Endothelial cell (in vitro differentiated cells): ENCODE measurements around the gene FBXL17. TPM values are rescaled to one million over a fixed set of nuclear protein-coding genes. Genes with fewer than 3 reads are reported as not detected.
"Not testable (repeated sequence)": the region's sequence is repeated elsewhere in the genome, so short reads cannot be mapped to it uniquely, and the experiment has no call there.

ENCODE experiments used
- DNase-seq: peaks from one replicate; pipeline ENCODE4 v3.0.0; 2021; ENCODE audit warnings: low spot score
- H3K27ac Mint-ChIP-seq: one replicate; pipeline ENCODE4 v1.8.0; 2021; ENCODE audit warnings: mixed read lengths, inconsistent platforms; ENCODE audit not compliant: unreplicated experiment
- H3K27me3 Mint-ChIP-seq: one replicate; pipeline ENCODE4 v1.8.0; 2021; ENCODE audit warnings: mild to moderate bottlenecking, moderate library complexity, mixed read lengths, inconsistent platforms; ENCODE audit not compliant: unreplicated experiment
- H3K36me3 Mint-ChIP-seq: one replicate; pipeline ENCODE4 v1.8.0; 2021; ENCODE audit warnings: mild to moderate bottlenecking, low read depth, mixed read lengths, inconsistent platforms; ENCODE audit not compliant: unreplicated experiment
- H3K4me1 Mint-ChIP-seq: one replicate; pipeline ENCODE4 v1.8.0; 2021; ENCODE audit warnings: mild to moderate bottlenecking, mixed read lengths, inconsistent platforms; ENCODE audit not compliant: unreplicated experiment
- H3K4me3 Mint-ChIP-seq: one replicate; pipeline ENCODE4 v1.8.0; 2021; ENCODE audit warnings: mild to moderate bottlenecking, mixed read lengths, inconsistent platforms; ENCODE audit not compliant: unreplicated experiment
- H3K9me3 Mint-ChIP-seq: one replicate; pipeline ENCODE4 v1.8.0; 2021; ENCODE audit warnings: mixed read lengths, inconsistent platforms; ENCODE audit not compliant: unreplicated experiment
- total RNA-seq: library from RNA; stranded (reverse); fragmentation: NEBNext Ultra II Directional; extraction: Animal tissue kit (Norgen Biotek cat#: 25700); gene quantifications from one replicate; pipeline ENCODE4 v1.2.1, GENCODE V29; 2021; ENCODE audit not compliant: unreplicated experiment
- TF ChIP-seq, protein P1 (sequence below): fragments of 200-600 bp; sonication (generic); IDR thresholded peaks from one replicate; pipeline ENCODE4 v1.5.0; 2021; ENCODE audit warnings: antibody characterized with exemption; ENCODE audit not compliant: unreplicated experiment

The FBXL17 gene
- total RNA-seq, 1 donor from 2014 or later: 14.9 TPM

DNA sequence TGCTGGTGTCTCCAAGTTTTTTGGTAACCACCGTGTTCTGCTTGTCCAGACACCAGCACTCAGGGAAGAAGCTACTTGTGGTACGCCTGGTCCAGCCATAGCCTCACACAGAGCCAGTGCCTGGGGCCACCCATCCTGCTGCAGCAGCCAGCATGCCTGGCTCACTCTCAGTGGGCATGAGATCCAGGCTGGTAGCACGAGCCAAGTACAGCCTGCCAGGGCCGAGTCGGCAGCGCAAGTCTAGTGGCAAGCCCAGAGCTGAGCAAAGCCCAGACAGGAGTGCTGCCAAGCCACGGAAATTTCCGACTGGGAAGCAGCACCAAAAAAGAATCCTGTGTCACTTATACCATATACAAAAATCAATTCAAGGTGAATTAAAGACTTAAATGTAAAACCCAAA lies 36.3 kb upstream of the FBXL17 start:
- no peak for DNase-seq
- no peak overlapping the region for H3K27ac Mint-ChIP-seq
- H3K36me3 Mint-ChIP-seq: no peaks in the 10 kb centered on the region
- no peak overlapping the region for H3K4me3 Mint-ChIP-seq
- no peaks in the 10 kb centered on the region for H3K9me3 Mint-ChIP-seq
- H3K27me3 Mint-ChIP-seq: peaks cover 3% of the 10 kb centered on the region
- TF ChIP-seq, protein P1, sequence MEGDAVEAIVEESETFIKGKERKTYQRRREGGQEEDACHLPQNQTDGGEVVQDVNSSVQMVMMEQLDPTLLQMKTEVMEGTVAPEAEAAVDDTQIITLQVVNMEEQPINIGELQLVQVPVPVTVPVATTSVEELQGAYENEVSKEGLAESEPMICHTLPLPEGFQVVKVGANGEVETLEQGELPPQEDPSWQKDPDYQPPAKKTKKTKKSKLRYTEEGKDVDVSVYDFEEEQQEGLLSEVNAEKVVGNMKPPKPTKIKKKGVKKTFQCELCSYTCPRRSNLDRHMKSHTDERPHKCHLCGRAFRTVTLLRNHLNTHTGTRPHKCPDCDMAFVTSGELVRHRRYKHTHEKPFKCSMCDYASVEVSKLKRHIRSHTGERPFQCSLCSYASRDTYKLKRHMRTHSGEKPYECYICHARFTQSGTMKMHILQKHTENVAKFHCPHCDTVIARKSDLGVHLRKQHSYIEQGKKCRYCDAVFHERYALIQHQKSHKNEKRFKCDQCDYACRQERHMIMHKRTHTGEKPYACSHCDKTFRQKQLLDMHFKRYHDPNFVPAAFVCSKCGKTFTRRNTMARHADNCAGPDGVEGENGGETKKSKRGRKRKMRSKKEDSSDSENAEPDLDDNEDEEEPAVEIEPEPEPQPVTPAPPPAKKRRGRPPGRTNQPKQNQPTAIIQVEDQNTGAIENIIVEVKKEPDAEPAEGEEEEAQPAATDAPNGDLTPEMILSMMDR: no peak
- H3K4me1 Mint-ChIP-seq: no peaks in the 10 kb centered on the region

DNA sequence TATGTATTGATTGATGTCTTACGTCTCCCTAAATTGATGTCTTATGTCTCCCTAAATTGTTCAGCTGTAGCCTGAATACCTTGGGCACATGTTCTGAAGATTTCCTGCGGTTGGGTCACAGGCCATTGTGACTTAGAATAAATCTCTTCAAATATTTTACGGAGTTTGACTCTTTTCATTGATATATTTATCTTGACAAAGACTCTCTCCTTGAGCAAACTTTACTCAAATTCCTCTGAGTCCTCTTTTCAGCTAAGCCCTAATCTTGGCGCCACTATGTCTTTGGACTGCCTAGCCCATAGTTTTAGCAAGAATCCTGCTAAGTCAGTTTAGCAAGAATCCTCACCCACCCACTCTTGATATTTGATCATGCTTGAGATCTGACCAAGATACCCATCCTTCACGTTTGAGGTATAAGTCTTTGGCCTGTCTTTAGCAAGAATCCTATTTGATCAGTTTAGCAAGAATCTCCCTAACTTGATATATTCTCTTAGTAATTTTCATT lies 35.3 kb upstream of the FBXL17 start:
- peaks cover 5% of the 10 kb centered on the region for H3K27me3 Mint-ChIP-seq
- DNase-seq: no peak
- H3K36me3 Mint-ChIP-seq: no peaks in the 10 kb centered on the region
- H3K4me1 Mint-ChIP-seq: no peaks in the 10 kb centered on the region
- H3K4me3 Mint-ChIP-seq: no peak overlapping the region
- no peak overlapping the region for H3K27ac Mint-ChIP-seq
- TF ChIP-seq, protein P1: no peak
- no peaks in the 10 kb centered on the region for H3K9me3 Mint-ChIP-seq

DNA sequence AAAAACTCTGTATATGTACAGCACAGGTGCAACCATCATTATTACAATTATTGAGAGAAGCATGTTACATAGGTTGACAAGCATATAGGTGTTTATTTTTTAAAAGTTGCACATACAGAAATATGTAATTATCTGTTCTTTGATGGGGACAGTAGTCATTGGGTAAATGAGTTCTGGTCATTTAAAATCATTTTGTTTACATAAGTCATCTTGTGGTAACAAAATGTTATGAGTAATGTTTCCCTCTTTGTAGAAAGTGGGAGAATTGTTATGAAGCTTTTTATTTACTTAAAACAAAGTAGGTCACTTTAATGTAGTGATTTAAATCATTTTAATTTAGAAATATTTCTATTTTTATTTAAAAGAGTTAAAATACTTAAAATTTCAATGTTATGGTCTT lies 33.8 kb upstream of the FBXL17 start:
- TF ChIP-seq, protein P1: no peak
- Mint-ChIP-seq H3K9me3 (no peaks in the 10 kb centered on the region), H3K4me1 (no peaks in the 10 kb centered on the region), H3K36me3 (no peaks in the 10 kb centered on the region), H3K4me3 (no peak overlapping the region), H3K27ac (no peak overlapping the region), H3K27me3 (peaks cover 5% of the 10 kb centered on the region)
- DNase-seq: no peak

DNA sequence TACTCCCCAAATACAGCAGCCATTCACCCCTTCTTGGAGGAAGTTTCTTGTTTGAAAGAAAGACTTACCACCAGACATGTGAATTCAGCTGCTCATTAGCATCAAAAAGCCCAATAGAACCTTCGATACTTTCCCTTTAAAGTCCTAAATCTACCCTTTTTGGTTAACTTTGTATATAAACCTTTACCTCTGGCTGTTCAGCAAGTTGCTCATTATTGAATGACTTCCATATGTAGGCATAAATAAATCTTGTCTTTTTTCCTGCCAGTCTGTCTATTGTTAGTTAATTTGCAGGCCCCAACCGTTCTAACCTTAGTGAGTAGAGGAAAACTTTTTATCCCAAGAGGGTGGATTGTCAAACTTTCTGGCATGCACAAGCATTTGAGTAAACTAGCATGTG lies 27.9 kb upstream of the FBXL17 start:
- TF ChIP-seq, protein P1: no peak
- H3K27ac Mint-ChIP-seq: no peak overlapping the region
- H3K4me1 Mint-ChIP-seq: no peaks in the 10 kb centered on the region
- DNase-seq: no peak
- no peaks in the 10 kb centered on the region for H3K36me3 Mint-ChIP-seq
- H3K9me3 Mint-ChIP-seq: no peaks in the 10 kb centered on the region
- peaks cover 1% of the 10 kb centered on the region for H3K27me3 Mint-ChIP-seq
- no peak overlapping the region for H3K4me3 Mint-ChIP-seq

DNA sequence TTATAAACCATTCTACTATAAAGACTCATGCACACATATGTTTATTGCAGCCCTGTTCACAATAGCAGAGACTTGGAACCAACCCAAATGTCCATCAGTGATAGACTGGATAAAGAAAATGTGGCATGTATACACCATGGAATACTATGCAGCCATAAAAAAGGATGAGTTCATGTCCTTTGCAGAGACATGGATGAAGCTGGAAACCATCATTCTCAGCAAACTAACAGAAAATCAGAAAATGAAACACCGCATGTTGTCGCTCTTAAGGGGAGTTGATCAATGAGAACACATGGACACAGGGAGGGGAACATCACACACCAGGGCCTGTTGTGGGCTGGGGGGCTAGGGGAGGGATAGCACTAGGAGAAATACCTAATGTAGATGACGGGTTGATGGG lies 23.3 kb upstream of the FBXL17 start:
- not testable (repeated sequence) for H3K27me3 Mint-ChIP-seq, H3K36me3 Mint-ChIP-seq

DNA sequence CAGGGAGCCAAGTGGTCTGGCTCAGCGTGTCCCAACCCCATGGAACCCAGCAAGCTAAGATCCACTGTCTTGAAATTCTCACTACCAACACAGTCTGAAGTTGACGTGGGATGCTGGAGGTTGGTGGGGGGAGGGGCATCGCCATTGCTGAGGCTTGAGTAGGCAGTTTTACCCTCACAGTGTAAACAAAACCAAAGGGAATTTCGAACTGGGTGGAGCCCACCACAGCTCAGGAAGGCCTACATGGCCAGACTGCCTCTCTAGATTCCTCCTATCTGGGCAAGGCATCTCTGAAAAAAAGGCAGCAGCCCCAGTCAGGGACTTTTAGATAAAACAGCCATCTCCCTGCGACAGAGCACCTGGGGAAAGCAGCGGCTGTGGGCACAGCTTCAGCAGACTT lies 17.1 kb upstream of the FBXL17 start:
- TF ChIP-seq, protein P1: no peak
- H3K27me3 Mint-ChIP-seq: no peaks in the 10 kb centered on the region
- DNase-seq: no peak
- H3K36me3 Mint-ChIP-seq: no peaks in the 10 kb centered on the region
- H3K27ac Mint-ChIP-seq: no peak overlapping the region
- H3K9me3 Mint-ChIP-seq: no peaks in the 10 kb centered on the region
- H3K4me1 Mint-ChIP-seq: no peaks in the 10 kb centered on the region
- H3K4me3 Mint-ChIP-seq: no peak overlapping the region

More for the DNA sequence above, 23.3 kb upstream of the FBXL17 start:
- not testable (repeated sequence) for DNase-seq, H3K4me3 Mint-ChIP-seq, H3K27ac Mint-ChIP-seq, H3K9me3 Mint-ChIP-seq, H3K4me1 Mint-ChIP-seq

DNA sequence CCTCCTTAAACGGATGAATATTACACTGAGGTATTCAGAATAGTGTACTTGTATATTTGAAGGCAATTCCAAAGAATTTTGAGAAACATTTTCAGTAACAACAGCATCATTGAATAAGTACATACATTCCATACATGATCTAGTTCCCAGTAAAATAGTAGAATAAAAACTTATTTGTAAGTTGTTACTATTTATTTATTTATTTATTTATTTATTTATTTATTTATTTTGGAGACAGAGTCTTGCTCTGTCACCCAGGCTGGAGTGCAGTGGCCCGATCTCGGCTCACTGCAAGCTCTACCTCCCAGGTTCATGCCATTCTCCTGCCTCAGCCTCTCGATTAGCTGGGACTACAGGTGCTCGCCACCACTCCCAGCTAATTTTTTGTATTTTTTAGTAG lies 14.9 kb upstream of the FBXL17 start:
- not testable (repeated sequence) for H3K4me1 Mint-ChIP-seq, H3K9me3 Mint-ChIP-seq, H3K27ac Mint-ChIP-seq, H3K36me3 Mint-ChIP-seq, DNase-seq, H3K4me3 Mint-ChIP-seq, H3K27me3 Mint-ChIP-seq
